GM11168 (cell line): ENCODE data around the gene AGER.
"Not testable (repeated sequence)": the region's sequence is repeated elsewhere in the genome, so short reads cannot be mapped to it uniquely, and the experiment has no call there.

Source experiments
- in situ Hi-C: fragments of 300-500 bp; cut with MboI; formaldehyde crosslinking; loops from one replicate; pipeline ENCODE4 v1.12.0; 2022; ENCODE audit warnings: low sequenced_read_pairs; ENCODE audit not compliant: unreplicated experiment

Gene AGER

GRCh38 chr6:32151863-32152768 is 31.9 kb downstream of the AGER start, which contains the start of gene PRRT1:
Gene PRRT1, minus strand, starts transcription at chr6:32151939. Its CDS starts 112 bp downstream, at chr6:32151827.
- in situ Hi-C loops, result no loop called here

DNA sequence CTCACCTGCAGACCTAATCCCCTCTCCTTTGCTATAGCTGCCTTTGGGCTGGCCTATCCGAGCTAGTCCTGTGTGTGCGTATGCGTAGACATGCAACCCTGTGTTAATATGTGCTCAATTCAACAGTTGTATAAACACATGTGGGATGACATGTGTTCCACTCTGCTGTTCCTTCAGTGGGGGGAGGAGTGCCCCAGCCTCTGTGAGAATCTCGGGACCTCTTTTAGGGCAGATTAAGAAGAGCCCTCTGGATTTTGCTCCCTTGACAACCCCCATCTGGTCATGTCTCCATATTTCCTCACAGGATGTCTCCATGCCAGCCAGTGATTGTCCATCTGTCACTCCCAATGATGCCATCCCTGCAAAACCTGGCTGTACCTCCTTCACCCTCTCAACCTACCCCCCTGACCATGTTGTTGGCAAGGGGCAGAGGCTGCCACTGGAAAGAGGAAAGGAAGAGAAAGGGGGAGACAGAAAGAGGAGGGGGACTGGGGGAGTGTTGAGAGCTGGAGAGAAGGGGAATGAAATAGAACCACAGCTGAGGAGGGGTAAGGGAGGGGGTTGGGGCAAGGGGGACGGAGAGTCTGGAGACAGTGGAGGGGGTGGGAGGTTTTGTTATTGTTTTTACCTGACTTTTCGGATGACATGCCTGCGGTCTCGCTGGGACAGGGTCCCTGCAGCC is 32.7 kb downstream of the AGER start:
- in situ Hi-C loops, result no loop called here

DNA sequence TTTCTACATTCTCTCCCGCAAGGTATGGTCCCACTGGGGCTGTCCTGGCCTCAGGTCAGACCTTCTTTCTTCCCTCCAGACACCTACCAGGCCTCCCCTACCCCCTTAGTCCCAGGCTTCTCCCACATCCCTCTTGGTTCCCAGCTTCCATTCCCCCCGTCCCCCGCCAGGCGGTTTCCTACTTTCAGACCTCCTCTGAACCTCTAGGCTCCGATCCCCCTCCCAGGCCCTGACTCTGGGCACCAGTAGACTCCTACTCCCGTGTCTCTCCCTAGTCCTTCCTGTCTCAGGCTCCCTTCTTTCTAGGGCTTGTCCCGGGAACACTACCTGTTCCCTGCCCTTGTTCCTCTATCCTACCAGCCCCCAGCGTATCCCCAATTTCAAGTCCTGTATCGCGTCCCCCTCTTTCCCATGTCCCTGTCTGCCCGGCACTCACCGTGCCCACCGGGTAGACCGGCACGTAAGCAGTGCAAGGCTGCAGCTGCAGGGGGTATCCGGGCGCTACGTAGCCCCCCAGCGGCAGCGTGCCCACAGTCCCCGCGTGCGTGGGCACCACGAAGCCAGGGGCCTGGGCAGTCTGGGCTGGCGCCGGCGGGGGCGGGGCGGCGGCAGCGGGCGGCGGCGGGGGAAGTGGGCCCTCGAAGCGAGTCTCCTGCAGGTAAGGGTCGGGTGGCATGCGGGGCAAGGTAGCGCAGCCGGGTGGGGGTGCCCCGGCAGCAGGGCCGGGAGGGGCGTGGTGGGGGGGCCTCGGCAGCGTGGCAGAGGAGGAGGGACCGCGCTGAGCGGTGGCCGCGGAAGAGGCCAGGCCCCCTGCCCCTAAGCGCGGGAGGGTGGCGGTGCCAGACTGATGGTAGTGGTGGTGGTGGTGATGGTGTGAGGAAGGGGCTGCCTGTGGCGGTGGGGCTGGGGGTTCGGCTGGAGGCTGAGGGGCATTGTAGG is 33.9 kb downstream of the AGER start:
- in situ Hi-C loops, result no loop called here

DNA sequence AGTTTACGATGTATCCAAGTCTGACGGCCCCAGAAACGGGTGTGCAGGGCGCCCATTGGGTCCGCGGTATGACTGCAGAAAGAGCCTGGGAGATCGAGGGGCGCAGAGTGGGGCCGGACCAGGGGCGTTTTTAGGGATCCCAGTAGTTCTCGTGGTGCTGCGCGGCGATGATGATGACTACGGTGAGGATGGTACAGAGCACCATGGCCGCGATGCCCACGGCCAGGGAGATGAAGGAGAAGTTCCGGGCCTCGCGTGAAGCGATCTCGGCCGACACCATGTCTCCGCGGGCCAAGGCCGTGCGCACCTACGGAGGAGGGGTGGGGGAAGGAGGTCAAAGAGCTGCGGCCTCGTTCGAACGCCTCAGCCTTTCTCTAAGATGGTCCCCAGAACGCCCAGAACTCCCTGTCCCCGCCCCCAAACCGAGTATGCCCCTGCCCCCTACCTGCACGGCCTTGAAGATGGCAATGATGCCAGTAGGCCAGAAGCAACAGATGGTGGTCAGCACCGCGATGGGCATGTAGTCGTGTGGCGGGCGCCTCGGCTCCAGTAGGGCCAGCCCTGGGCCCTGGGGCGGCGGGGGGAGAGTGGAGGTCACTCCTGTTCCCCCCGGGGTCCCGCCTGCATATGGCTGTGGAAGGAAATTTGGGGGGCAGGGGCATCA is 34.8 kb downstream of the AGER start:
- in situ Hi-C loops, result no loop called here

DNA sequence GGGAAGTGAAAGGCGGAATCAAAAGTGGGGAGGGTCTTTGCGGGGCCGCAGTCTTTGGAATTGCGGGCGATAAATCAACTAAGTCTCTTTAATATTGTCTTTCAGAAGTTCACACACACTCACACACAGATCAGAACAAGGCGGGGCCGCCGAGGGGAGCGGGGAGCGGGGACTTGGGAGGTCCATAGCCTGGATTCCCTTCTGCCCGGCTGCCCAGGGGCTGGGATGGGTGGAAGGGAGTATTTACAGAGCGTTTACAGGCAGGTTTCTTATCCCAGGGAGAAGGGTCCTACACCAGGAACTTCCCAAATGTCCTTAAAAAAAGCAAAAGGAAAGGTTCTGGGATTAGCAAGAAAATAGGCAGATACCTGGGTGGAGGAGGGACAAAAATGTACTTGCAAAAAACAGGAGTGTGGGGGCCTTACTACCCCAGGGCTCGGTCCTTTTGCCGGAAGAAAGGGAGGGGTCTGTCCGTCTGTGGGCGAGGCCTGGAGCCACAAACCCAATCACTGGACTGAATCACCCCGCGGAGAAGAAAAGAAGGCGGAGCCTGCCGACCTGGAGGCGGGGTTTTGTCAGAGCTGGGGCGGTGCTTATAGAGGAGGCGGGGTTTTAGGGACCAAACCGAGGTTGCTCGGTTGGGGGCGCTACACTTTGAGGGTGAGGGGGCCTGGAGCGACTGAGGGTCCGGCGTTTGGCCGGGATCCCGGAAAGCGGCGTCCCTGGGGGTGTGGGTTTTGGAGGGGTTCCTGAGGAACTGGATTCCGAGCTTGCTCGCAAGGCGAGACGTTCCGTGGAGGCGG is 35.6 kb downstream of the AGER start:
- in situ Hi-C loops, result no loop called here

DNA sequence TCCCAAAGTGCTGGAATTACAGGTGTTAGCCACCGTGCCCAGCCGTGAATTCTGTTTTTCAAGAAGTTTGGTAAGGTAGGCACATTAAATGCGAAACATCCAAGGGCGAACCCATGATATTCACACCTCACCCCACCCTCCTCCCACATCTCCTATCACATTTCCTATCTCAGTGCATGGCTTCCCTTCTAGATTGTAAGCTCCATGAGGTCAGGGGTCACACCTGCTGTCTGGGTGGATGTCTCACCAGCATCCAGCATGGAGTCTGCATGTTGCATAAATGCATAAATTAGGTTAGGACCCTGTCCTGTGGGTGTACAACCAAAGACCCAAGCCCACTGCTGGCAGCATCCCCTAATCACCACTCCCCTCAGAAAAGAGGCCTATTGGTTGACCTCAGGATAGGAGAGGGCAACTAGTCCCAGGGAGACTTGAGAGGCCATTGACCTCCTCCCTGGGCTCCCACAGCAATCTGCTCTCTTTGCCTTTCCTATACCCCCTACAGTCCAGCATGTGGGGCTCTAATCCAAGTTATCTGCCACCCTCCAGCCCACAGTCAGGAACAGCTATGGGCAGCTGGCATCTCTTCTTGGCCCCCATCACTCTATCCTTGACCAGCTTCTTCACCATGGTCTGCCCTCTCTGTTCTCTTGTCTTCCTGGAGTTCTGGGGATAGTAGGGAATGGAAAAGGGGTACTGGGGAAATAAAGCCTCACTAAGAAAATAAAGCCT is 36.5 kb downstream of the AGER start:
- in situ Hi-C loops, result no loop called here

GRCh38 chr6:32146687-32147086 is 37.4 kb downstream of the AGER start:
- in situ Hi-C loops, result no loop called here

DNA sequence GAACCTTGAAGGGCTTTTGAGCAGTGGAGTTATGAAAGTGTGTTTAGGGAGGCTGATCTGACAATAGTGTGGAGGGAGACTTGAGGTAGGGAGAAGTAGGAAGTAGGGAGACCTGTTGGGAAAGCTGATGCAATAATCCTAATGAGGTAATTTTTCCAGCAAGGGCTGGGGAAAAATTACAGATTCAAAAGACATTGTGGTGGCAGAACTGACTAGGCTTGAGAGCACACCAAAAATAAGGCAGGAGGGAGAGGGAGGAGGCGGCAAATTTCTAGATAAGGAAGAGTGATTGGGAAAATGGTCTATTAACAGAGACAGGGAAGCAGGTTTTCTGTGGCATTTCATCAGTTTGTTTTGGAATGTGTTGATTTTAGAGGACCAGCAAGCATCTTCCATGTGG is 37.8 kb downstream of the AGER start:
- in situ Hi-C loops, result no loop called here

GRCh38 chr6:32144238-32144637 is 39.8 kb downstream of the AGER start:
- in situ Hi-C loops, result not testable (repeated sequence)

DNA sequence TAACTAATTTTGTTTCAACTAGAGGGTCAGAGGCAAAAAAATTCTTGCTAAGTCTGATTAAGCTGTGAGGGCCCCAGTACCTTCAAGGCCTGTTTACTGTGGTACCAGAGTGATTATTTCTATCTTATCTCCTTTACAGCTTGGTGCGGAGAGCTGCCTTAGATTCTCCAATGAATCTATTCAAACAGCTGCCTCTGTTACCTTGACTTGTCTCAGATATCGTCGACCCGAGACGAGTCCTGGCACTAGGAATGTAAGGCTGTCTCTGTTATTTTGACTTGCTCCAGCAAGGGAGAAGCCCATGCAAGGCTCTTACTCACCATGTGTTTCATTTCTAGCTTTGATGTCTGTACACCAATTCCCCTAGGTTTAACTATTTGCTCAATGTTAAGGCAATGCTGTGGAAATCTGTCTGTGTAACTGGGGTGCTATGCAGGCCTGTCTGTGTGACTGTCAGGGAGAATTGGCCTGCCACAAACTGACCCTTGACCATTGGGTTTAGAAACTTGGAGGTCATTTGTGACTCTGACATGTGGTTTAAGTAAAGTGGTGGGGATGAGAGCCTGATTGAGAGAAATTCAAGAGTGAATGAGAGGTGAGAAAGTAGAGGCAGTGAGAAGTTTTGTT is 43.5 kb downstream of the AGER start:
- in situ Hi-C loops, result no loop called here

GRCh38 chr6:32139590-32139989 is 44.5 kb downstream of the AGER start:
- in situ Hi-C loops, result no loop called here

- in situ Hi-C loops, result no loop called here
These were observed 46.6 kb downstream of the AGER start for GRCh38 chr6:32137454-32137853.

- in situ Hi-C loops, result no loop called here
These were observed 50.3 kb downstream of the AGER start for GRCh38 chr6:32133786-32134185.

- in situ Hi-C loops, result no loop called here
These were observed 51.9 kb downstream of the AGER start for GRCh38 chr6:32132110-32132509.

GRCh38 chr6:32131439-32131948 is 52.6 kb downstream of the AGER start:
- in situ Hi-C loops, result no loop called here
